ENCODE results near the gene PKN2.
"Not testable (repeated sequence)": the region's sequence is repeated elsewhere in the genome, so short reads cannot be mapped to it uniquely, and the experiment has no call there.

PKN2 gene

DNA sequence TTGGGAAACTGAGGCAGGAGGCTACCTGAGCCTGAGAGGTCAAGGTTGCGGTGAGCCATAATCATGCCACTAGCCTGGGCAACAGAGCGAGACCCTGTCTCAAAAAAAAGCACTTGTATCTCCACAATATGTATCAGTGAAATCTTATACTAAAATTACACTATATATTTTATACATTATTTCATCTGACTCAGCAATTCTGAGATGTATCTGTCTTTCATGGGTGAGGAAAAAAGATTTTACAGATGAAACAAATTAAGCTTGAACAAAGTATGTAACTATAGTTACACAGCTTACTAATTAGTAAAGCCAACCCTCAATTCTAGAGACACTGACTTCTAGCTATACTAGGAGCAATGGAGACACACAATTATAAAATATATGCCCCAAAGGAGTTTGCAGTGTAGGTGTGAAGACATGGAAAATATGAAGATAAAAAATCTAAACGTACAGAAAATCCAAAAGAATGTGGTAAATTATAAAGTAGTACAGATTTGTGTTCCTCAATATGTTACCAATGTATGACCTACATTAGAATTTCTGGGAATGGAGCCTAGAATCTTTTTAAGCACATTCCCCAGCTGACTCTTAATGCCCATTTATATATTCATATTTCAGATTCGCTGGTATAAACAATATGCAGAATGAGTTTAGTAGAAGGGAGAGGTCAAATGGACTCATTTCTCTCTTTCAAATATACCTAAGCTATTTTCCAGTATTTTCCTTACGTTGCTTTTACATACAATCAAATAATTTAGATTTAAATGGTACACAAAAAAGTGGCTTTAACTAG is 192.7 kb downstream of the PKN2 start:
- Histone ChIP-seq H3K4me1 (ENCODE audit: control insufficient read depth, insufficient read depth, low read length) (peaks cover 5% of the 10 kb centered on the region), H3K9me3 (ENCODE audit: control insufficient read depth, low read length) (no peaks in the 10 kb centered on the region), H3K4me3 (ENCODE audit: low read length) (no peak overlapping the region), H3K27me3 (ENCODE audit: control insufficient read depth, insufficient read depth, low read length) (no peaks in the 10 kb centered on the region), H3K36me3 (ENCODE audit: control insufficient read depth, insufficient read depth, low read length) (no peaks in the 10 kb centered on the region), H3K9ac (ENCODE audit: low read length) (no peak overlapping the region)

DNA sequence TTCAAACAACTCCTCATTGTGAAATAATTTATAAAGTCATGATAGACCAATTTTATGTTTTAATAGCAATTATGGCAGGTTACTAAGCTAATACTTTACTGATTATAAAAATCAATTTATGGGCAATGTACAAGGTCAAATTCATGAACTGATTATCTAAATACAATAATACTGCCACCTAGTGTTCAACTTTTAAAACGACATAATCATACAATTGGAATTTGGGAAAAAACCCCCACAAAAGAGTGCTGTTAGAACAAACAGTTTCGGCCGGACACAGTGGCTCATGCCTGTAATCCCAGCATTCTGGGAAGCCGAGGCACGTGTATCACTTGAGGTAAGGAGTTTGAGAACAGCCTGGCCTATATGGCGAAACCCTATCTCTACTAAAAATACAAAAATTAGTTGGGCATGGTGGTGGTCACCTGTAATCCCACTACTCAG is 193.3 kb downstream of the PKN2 start:
- Histone ChIP-seq H3K9me3 (ENCODE audit: control insufficient read depth, low read length) (no peaks in the 10 kb centered on the region), H3K36me3 (ENCODE audit: control insufficient read depth, insufficient read depth, low read length) (no peaks in the 10 kb centered on the region), H3K4me3 (ENCODE audit: low read length) (no peak overlapping the region), H3K9ac (ENCODE audit: low read length) (no peak overlapping the region), H3K4me1 (ENCODE audit: control insufficient read depth, insufficient read depth, low read length) (peaks cover 5% of the 10 kb centered on the region), H3K27me3 (ENCODE audit: control insufficient read depth, insufficient read depth, low read length) (no peaks in the 10 kb centered on the region)

DNA sequence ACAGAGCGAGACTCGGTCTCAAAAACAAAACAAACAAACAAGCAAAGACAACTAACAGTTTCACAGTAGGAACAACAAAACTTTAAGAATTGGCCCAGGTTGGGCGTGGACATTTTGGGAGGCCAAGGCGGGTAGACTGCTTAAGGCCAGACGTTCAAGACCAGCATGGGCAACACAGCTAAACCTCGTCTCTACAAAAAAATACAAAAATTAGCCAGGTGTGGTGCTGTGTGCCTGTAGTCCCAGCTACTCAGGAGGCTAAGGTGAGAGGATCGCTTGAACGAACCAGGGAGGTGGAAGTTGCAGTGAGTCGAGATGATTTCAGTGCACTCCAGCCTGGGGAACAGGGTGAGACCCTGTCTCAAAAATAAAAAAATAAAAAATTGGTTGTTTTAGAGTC is 193.8 kb downstream of the PKN2 start:
- Histone ChIP-seq H3K9ac (ENCODE audit: low read length) (no peak overlapping the region), H3K9me3 (ENCODE audit: control insufficient read depth, low read length) (no peaks in the 10 kb centered on the region), H3K4me3 (ENCODE audit: low read length) (no peak overlapping the region), H3K36me3 (ENCODE audit: control insufficient read depth, insufficient read depth, low read length) (no peaks in the 10 kb centered on the region), H3K4me1 (ENCODE audit: control insufficient read depth, insufficient read depth, low read length) (peaks cover 5% of the 10 kb centered on the region), H3K27me3 (ENCODE audit: control insufficient read depth, insufficient read depth, low read length) (no peaks in the 10 kb centered on the region)

DNA sequence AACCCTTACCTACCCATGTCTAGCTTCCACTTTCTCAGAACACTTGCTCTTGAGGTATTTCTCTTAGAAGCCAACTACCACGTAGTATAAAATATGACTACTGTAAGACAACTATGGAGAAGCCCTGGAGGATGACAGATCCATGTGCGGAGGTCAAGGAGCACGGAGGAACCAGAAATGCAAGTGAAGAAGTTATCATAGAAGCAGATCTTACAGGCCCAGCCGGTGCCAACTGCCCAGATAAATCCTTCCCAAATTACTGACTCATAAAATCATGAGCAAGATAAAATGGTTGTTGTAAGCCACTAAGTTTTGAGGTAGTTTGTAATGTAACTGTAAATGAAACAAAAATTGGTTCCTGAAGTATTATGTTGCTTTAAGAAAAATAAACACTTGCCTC is 194.7 kb downstream of the PKN2 start:
- H3K9me3 ChIP-seq (ENCODE audit: control insufficient read depth, low read length): no peaks in the 10 kb centered on the region
- no peak overlapping the region for H3K4me3 ChIP-seq (ENCODE audit: low read length)
- H3K4me1 ChIP-seq (ENCODE audit: control insufficient read depth, insufficient read depth, low read length): peaks cover 5% of the 10 kb centered on the region
- no peaks in the 10 kb centered on the region for H3K36me3 ChIP-seq (ENCODE audit: control insufficient read depth, insufficient read depth, low read length)
- H3K27me3 ChIP-seq (ENCODE audit: control insufficient read depth, insufficient read depth, low read length): no peaks in the 10 kb centered on the region
- H3K9ac ChIP-seq (ENCODE audit: low read length): no peak overlapping the region

DNA sequence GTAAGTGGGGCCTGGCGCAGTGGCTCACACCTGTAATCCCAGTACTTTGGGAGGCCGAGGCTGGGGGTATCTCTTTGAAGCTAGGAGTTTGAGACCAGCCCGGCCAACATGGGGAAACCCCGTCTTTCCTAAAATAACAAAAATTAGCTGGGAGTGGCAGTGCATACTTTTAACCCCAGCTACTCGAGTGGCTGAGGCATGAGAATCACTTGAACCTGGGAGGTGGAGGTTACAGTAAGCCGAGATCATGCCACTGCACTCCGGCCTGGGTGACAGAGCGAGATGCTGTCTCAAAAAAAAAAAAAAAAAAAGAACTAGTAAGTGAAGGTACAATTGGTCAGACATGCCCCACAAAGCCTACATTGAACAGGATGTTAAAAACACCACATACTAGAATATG is 196.6 kb downstream of the PKN2 start:
- H3K9me3 ChIP-seq (ENCODE audit: control insufficient read depth, low read length); H3K4me1 ChIP-seq (ENCODE audit: control insufficient read depth, insufficient read depth, low read length); H3K36me3 ChIP-seq (ENCODE audit: control insufficient read depth, insufficient read depth, low read length); H3K9ac ChIP-seq (ENCODE audit: low read length); H3K27me3 ChIP-seq (ENCODE audit: control insufficient read depth, insufficient read depth, low read length); H3K4me3 ChIP-seq (ENCODE audit: low read length): not testable (repeated sequence)

DNA sequence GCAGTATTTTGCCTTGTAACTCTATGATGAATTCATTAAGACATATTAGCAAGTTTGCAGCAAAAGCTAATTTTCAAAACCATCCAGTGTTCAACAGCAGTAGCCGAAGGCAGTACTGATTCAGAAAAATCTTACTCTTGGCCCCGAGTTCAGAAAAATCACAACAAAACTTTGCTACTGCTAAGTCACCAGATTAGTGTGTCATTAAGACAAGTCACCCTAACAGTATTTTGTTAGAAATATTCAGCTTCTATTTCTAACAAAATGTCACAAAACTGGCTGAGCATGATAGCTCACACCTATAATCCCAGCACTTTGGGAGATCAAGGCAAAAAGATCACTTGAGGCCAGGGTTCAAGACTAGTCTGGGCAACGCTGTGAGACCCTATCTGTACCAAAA is 199.1 kb downstream of the PKN2 start:
- H3K36me3 ChIP-seq (ENCODE audit: control insufficient read depth, insufficient read depth, low read length): no peaks in the 10 kb centered on the region
- H3K9me3 ChIP-seq (ENCODE audit: control insufficient read depth, low read length): no peaks in the 10 kb centered on the region
- peaks cover 5% of the 10 kb centered on the region for H3K4me1 ChIP-seq (ENCODE audit: control insufficient read depth, insufficient read depth, low read length)
- no peak overlapping the region for H3K4me3 ChIP-seq (ENCODE audit: low read length)
- H3K9ac ChIP-seq (ENCODE audit: low read length): no peak overlapping the region
- H3K27me3 ChIP-seq (ENCODE audit: control insufficient read depth, insufficient read depth, low read length): no peaks in the 10 kb centered on the region

Data from mucosa of stomach (tissue), 1 donor.